Neural cell (in vitro differentiated cells): ENCODE data around the gene PRKG1.

Experiments
- EP300 ChIP-seq: fragments of 450-650 bp; conservative IDR thresholded peaks from 2 replicates; pipeline ENCODE4 v1.6.1; 2014; ENCODE audit warnings: antibody characterized with exemption, mild to moderate bottlenecking, moderate library complexity; ENCODE audit not compliant: poor library complexity, severe bottlenecking
- EZH2 ChIP-seq: fragments of 200-600, 300-800 bp; shearing (Covaris generic), sonication (generic); IDR thresholded peaks from 2 replicates; pipeline ENCODE4 v1.6.1; 2014; ENCODE audit warnings: antibody characterized with exemption, low read length, borderline replicate concordance, mild to moderate bottlenecking; ENCODE audit not compliant: insufficient read depth, poor library complexity, severe bottlenecking
- POLR2AphosphoS5 ChIP-seq: IDR thresholded peaks from 2 replicates; pipeline ENCODE4 v1.6.1; 2012
- RAD21 ChIP-seq: fragments of 450-650 bp; conservative IDR thresholded peaks from 2 replicates; pipeline ENCODE4 v1.6.1; 2014; ENCODE audit warnings: antibody characterized with exemption, mild to moderate bottlenecking, moderate library complexity
- REST ChIP-seq: IDR thresholded peaks from 2 replicates; pipeline ENCODE4 v1.6.1; 2012; ENCODE audit warnings: borderline replicate concordance
- TAF1 ChIP-seq: IDR thresholded peaks from 2 replicates; pipeline ENCODE4 v1.6.1; 2012; ENCODE audit warnings: low read depth
- TF ChIP-seq, protein P1 (sequence below): fragments of 450-650 bp; IDR thresholded peaks from 2 replicates; pipeline ENCODE4 v1.5.1; 2014; ENCODE audit warnings: antibody characterized with exemption, mild to moderate bottlenecking, moderate library complexity; ENCODE audit not compliant: poor library complexity, severe bottlenecking

DNA sequence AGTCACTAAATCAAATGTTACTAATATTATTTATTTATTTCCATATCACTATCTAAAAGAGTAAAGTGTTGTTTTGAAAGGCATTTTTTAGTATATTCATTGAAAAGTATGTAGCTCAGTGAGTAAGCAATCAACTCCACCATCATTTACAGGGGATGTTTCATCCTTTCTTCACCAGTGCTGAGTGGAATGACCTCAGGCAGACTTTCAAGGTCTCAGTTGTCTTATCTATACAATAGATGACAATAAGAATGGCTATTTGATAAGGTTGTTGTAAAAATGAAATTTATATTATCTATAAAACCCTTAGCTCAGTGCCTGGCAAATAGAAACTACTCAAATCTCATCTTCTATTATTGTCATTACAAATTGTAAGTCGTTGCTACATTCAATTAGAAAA is 829.4 kb downstream of the PRKG1 start:
- TF ChIP-seq, protein P1, sequence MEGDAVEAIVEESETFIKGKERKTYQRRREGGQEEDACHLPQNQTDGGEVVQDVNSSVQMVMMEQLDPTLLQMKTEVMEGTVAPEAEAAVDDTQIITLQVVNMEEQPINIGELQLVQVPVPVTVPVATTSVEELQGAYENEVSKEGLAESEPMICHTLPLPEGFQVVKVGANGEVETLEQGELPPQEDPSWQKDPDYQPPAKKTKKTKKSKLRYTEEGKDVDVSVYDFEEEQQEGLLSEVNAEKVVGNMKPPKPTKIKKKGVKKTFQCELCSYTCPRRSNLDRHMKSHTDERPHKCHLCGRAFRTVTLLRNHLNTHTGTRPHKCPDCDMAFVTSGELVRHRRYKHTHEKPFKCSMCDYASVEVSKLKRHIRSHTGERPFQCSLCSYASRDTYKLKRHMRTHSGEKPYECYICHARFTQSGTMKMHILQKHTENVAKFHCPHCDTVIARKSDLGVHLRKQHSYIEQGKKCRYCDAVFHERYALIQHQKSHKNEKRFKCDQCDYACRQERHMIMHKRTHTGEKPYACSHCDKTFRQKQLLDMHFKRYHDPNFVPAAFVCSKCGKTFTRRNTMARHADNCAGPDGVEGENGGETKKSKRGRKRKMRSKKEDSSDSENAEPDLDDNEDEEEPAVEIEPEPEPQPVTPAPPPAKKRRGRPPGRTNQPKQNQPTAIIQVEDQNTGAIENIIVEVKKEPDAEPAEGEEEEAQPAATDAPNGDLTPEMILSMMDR, result no peak
- TF ChIP-seq EZH2 (no peak), RAD21 (no peak), REST (no peak), TAF1 (no peak), EP300 (no peak), POLR2AphosphoS5 (no peak)
